ENCODE measurements around the gene GLRX3. TPM values are rescaled to one million over a fixed set of nuclear protein-coding genes. Genes with fewer than 3 reads are reported as not detected.
"Not testable (repeated sequence)": the region's sequence is repeated elsewhere in the genome, so short reads cannot be mapped to it uniquely, and the experiment has no call there.

The GLRX3 gene
- total and polyA plus RNA-seq, 2 experiments from 2014 or later = 90.9 to 133 TPM

GRCh38 chr10:130111852-130112180 lies 24.4 kb upstream of the GLRX3 start:
- H3K9me2 ChIP-seq (ENCODE audit: insufficient read depth) = no peaks in the 10 kb centered on the region
- H3K79me2 ChIP-seq (ENCODE audit: insufficient read depth) = peaks cover 20% of the 10 kb centered on the region
- H3K36me3 ChIP-seq (ENCODE audit: low read depth) = no peaks in the 10 kb centered on the region
- H3K4me2 ChIP-seq (ENCODE audit: unreplicated experiment) = peak overlapping the region; percentile 68
- no peaks in the 10 kb centered on the region for H4K20me1 ChIP-seq (ENCODE audit: insufficient read depth)
- H3K27me3 ChIP-seq (replicated peaks; ENCODE audit: insufficient read depth) = no peaks in the 10 kb centered on the region
- H2AFZ ChIP-seq = peak overlapping the region; percentile 96
- in situ Hi-C loops (cut with MboI) = no loop called here
- peak overlapping the region; percentile 95 for H3K9ac ChIP-seq
- H3K4me1 ChIP-seq (ENCODE audit: insufficient read depth) = peaks cover 6% of the 10 kb centered on the region
- H3K4me3 ChIP-seq = peak overlapping the region; percentile 89
- H3K9me3 ChIP-seq (ENCODE audit: low read depth) = no peaks in the 10 kb centered on the region
- DNase-seq = no peak
- WGBS, 2 experiments (ENCODE audit: low coverage in 1 of 2, low lambda C conversion rate in 2 of 2, missing lambda C conversion rate in 2 of 2) = 92 to 94% methylated on average over 6 of the region's 6 CpGs
- H3F3A ChIP-seq (ENCODE audit: insufficient read depth) = 0 out of 2 replicates have a peak, but pooled peaks cover 4% of the 10 kb centered on the region
- peak overlapping the region; percentile 93 for H3K27ac ChIP-seq
- TF ChIP-seq EZH2phosphoT487 (IDR thresholded peaks at IDR 0.05; ENCODE audit: insufficient read depth, low read depth) (no peak), EZH2 (IDR thresholded peaks at IDR 0.05; ENCODE audit: insufficient read depth, poor library complexity, severe bottlenecking) (no peak)

GRCh38 chr10:130112821-130113220 lies 23.4 kb upstream of the GLRX3 start:
- Histone ChIP-seq H3K4me3 (no peak overlapping the region), H2AFZ (no peak overlapping the region), H3K9me3 (ENCODE audit: low read depth) (no peaks in the 10 kb centered on the region), H4K20me1 (ENCODE audit: insufficient read depth) (no peaks in the 10 kb centered on the region), H3K79me2 (ENCODE audit: insufficient read depth) (peaks cover 20% of the 10 kb centered on the region), H3K9me2 (ENCODE audit: insufficient read depth) (no peaks in the 10 kb centered on the region), H3K27ac (no peak overlapping the region), H3K4me2 (ENCODE audit: unreplicated experiment) (no peak overlapping the region), H3K27me3 (replicated peaks; ENCODE audit: insufficient read depth) (no peaks in the 10 kb centered on the region), H3F3A (ENCODE audit: insufficient read depth) (0 out of 2 replicates have a peak, but pooled peaks cover 4% of the 10 kb centered on the region), H3K36me3 (ENCODE audit: low read depth) (no peaks in the 10 kb centered on the region), H3K4me1 (ENCODE audit: insufficient read depth) (peaks cover 6% of the 10 kb centered on the region), H3K9ac (no peak overlapping the region)
- no peak for TF ChIP-seq EZH2 (IDR thresholded peaks at IDR 0.05; ENCODE audit: insufficient read depth, poor library complexity, severe bottlenecking)
- no peak for TF ChIP-seq EZH2phosphoT487 (IDR thresholded peaks at IDR 0.05; ENCODE audit: insufficient read depth, low read depth)
- in situ Hi-C loops (cut with MboI) = no loop called here
- no peak for DNase-seq
- WGBS, 2 experiments (ENCODE audit: low coverage in 1 of 2, low lambda C conversion rate in 2 of 2, missing lambda C conversion rate in 2 of 2) = 96 to 99% methylated on average over 3 of the region's 3 CpGs

- H4K20me1 ChIP-seq (ENCODE audit: insufficient read depth); H3K36me3 ChIP-seq (ENCODE audit: low read depth); in situ Hi-C loops (cut with MboI); H3K27me3 ChIP-seq (replicated peaks; ENCODE audit: insufficient read depth); H3K79me2 ChIP-seq (ENCODE audit: insufficient read depth); H3K4me2 ChIP-seq (ENCODE audit: unreplicated experiment); H2AFZ ChIP-seq; DNase-seq; H3K9ac ChIP-seq; H3K4me1 ChIP-seq (ENCODE audit: insufficient read depth); H3K9me2 ChIP-seq (ENCODE audit: insufficient read depth); H3K9me3 ChIP-seq (ENCODE audit: low read depth); H3K27ac ChIP-seq; H3F3A ChIP-seq (ENCODE audit: insufficient read depth); H3K4me3 ChIP-seq: not testable (repeated sequence)
- 89% methylated on average over 4 of the region's 4 CpGs for WGBS, 2 experiments (ENCODE audit: low coverage in 1 of 2, low lambda C conversion rate in 2 of 2, missing lambda C conversion rate in 2 of 2)
Measured at GRCh38 chr10:130116942-130117341, 19.2 kb upstream of the GLRX3 start.

GRCh38 chr10:130117535-130117934 lies 18.7 kb upstream of the GLRX3 start:
- H3K4me2 ChIP-seq (ENCODE audit: unreplicated experiment); H3K4me1 ChIP-seq (ENCODE audit: insufficient read depth); H3K79me2 ChIP-seq (ENCODE audit: insufficient read depth); H3K36me3 ChIP-seq (ENCODE audit: low read depth); H3K9me3 ChIP-seq (ENCODE audit: low read depth); H3K9me2 ChIP-seq (ENCODE audit: insufficient read depth); H3K27ac ChIP-seq; in situ Hi-C loops (cut with MboI); H3K4me3 ChIP-seq; DNase-seq; H3F3A ChIP-seq (ENCODE audit: insufficient read depth); H3K9ac ChIP-seq; H4K20me1 ChIP-seq (ENCODE audit: insufficient read depth); H3K27me3 ChIP-seq (replicated peaks; ENCODE audit: insufficient read depth); H2AFZ ChIP-seq: not testable (repeated sequence)
- WGBS, 2 experiments (ENCODE audit: low coverage in 1 of 2, low lambda C conversion rate in 2 of 2, missing lambda C conversion rate in 2 of 2) = 53 to 57% methylated on average over 6 of the region's 6 CpGs

- in situ Hi-C loops (cut with MboI) = no loop called here
- no peaks in the 10 kb centered on the region for H4K20me1 ChIP-seq (ENCODE audit: insufficient read depth)
- TF ChIP-seq EZH2 (IDR thresholded peaks at IDR 0.05; ENCODE audit: insufficient read depth, poor library complexity, severe bottlenecking) = no peak
- TF ChIP-seq EZH2phosphoT487 (IDR thresholded peaks at IDR 0.05; ENCODE audit: insufficient read depth, low read depth) = no peak
- H2AFZ ChIP-seq = no peak overlapping the region
- H3K9ac ChIP-seq = no peak overlapping the region
- no peaks in the 10 kb centered on the region for H3K27me3 ChIP-seq (replicated peaks; ENCODE audit: insufficient read depth)
- H3K4me3 ChIP-seq = no peak overlapping the region
- H3K4me2 ChIP-seq (ENCODE audit: unreplicated experiment) = no peak overlapping the region
- H3K9me2 ChIP-seq (ENCODE audit: insufficient read depth) = no peaks in the 10 kb centered on the region
- DNase-seq = no peak
- no peaks in the 10 kb centered on the region for H3F3A ChIP-seq (ENCODE audit: insufficient read depth)
- no peak overlapping the region for H3K27ac ChIP-seq
- no peaks in the 10 kb centered on the region for H3K9me3 ChIP-seq (ENCODE audit: low read depth)
- WGBS, 2 experiments (ENCODE audit: low coverage in 1 of 2, low lambda C conversion rate in 2 of 2, missing lambda C conversion rate in 2 of 2) = 52% methylated on average over 13 of the region's 13 CpGs
- H3K4me1 ChIP-seq (ENCODE audit: insufficient read depth) = no peaks in the 10 kb centered on the region
- H3K79me2 ChIP-seq (ENCODE audit: insufficient read depth) = no peaks in the 10 kb centered on the region
- no peaks in the 10 kb centered on the region for H3K36me3 ChIP-seq (ENCODE audit: low read depth)
Measured at GRCh38 chr10:130121486-130122079, 14.6 kb upstream of the GLRX3 start.

Measured in GM23248 (cell line).